Measurements from ENCODE around the gene PMVK.
A peak's percentile ranks its signal among the peaks of the same experiment; 100 is the strongest.

Gene PMVK

GRCh38 chr1:154967331-154967950, 30.9 kb upstream of the PMVK start:
- no peak for DNase-seq (ENCODE audit: low read depth in 2 of 2)

GRCh38 chr1:154966111-154966510, 29.6 kb upstream of the PMVK start:
- no peak for DNase-seq (ENCODE audit: low read depth in 2 of 2)

- DNase-seq (ENCODE audit: low read depth in 2 of 2): no peak
Observed at GRCh38 chr1:154964359-154964758, 27.8 kb upstream of the PMVK start.

GRCh38 chr1:154963643-154964042, 27.1 kb upstream of the PMVK start:
- no peak for DNase-seq (ENCODE audit: low read depth in 2 of 2)

- no peak for DNase-seq (ENCODE audit: low read depth in 2 of 2)
Observed at GRCh38 chr1:154962795-154963330, 26.3 kb upstream of the PMVK start.

- DNase-seq (ENCODE audit: low read depth in 2 of 2): no peak
Observed at GRCh38 chr1:154962156-154962749, 25.7 kb upstream of the PMVK start.

GRCh38 chr1:154961207-154962155, 25.0 kb upstream of the PMVK start, which contains the start of gene PYGO2:
Gene PYGO2 (minus strand): TSS chr1:154961782. CDS start chr1:154961576, 206 bp downstream.
- peak; percentile 58 to 80 for DNase-seq (ENCODE audit: low read depth in 2 of 2)

- DNase-seq (ENCODE audit: low read depth in 2 of 2): no peak
Observed at GRCh38 chr1:154960446-154961136, 24.1 kb upstream of the PMVK start.

- DNase-seq (ENCODE audit: low read depth in 2 of 2): no peak
Observed at GRCh38 chr1:154959426-154959780, 22.9 kb upstream of the PMVK start.

GRCh38 chr1:154958681-154959425, 22.3 kb upstream of the PMVK start:
- no peak for DNase-seq (ENCODE audit: low read depth in 2 of 2)

GRCh38 chr1:154958036-154958435, 21.5 kb upstream of the PMVK start:
- no peak for DNase-seq (ENCODE audit: low read depth in 2 of 2)

- DNase-seq (ENCODE audit: low read depth in 2 of 2): no peak
Observed at GRCh38 chr1:154957091-154957657, 20.7 kb upstream of the PMVK start.

- no peak for DNase-seq (ENCODE audit: low read depth in 2 of 2)
Observed at GRCh38 chr1:154956544-154956941, 20.0 kb upstream of the PMVK start.

- DNase-seq (ENCODE audit: low read depth in 2 of 2): peak; percentile 58 to 73
Observed at GRCh38 chr1:154955718-154956543, 19.4 kb upstream of the PMVK start, which contains the start of gene PBXIP1. Gene PBXIP1 (minus strand): TSS chr1:154956099. CDS start chr1:154953721, 2,378 bp downstream.

- peak; percentile 63 to 75 for DNase-seq (ENCODE audit: low read depth in 2 of 2)
Observed at GRCh38 chr1:154955039-154955717, 18.7 kb upstream of the PMVK start.

GRCh38 chr1:154954541-154954940, 18.0 kb upstream of the PMVK start:
- DNase-seq (ENCODE audit: low read depth in 2 of 2): no peak

GRCh38 chr1:154953611-154954038, 17.1 kb upstream of the PMVK start:
- DNase-seq (ENCODE audit: low read depth in 2 of 2): no peak

GRCh38 chr1:154952664-154953063, 16.1 kb upstream of the PMVK start:
- no peak for DNase-seq (ENCODE audit: low read depth in 2 of 2)

Measured in stimulated activated CD8-positive, alpha-beta memory T cell treated with anti-CD3 and anti-CD28 coated beads, Interleukin-7, amount 100 ng/mL, for 4 hours (primary cell).